WTC11 (cell line): ENCODE data around the gene SAMSN1. TPM values are rescaled to one million over a fixed set of nuclear protein-coding genes. Genes with fewer than 3 reads are reported as not detected.

ENCODE experiments used
- ATAC-seq: fragments of 200-7000 bp; cut with Tn5 transposase; 2 replicates; pipeline ENCODE4 v1.10.0; 2021; ENCODE audit warnings: mild to moderate bottlenecking, moderate library complexity
- CTCF ChIA-PET: fragments of 300-600 bp; sonication (Branson Sonifier 250); formaldehyde crosslinking; loops from one replicate; lab custom pipeline; 2021; ENCODE audit warnings: antibody characterized with exemption; lab: Charles Lee
- POLR2A ChIA-PET: fragments of 350-600 bp; sonication (Branson Sonifier 250); formaldehyde crosslinking; loops from one replicate; lab custom pipeline; 2021; ENCODE audit warnings: antibody characterized with exemption; lab: Charles Lee
- DNase-seq: peaks from one replicate; pipeline ENCODE4 v3.0.0; 2021; ENCODE audit warnings: low spot score
- H3K27ac Mint-ChIP-seq: 2 replicates; pipeline ENCODE4 v1.8.0; 2021; ENCODE audit warnings: mixed read lengths
- H3K27me3 Mint-ChIP-seq: 2 replicates; pipeline ENCODE4 v1.8.0; 2021; ENCODE audit warnings: low read depth, mild to moderate bottlenecking, moderate library complexity, mixed read lengths
- H3K36me3 Mint-ChIP-seq: 2 replicates; pipeline ENCODE4 v1.8.0; 2021; ENCODE audit warnings: mixed read lengths
- H3K4me1 Mint-ChIP-seq: 2 replicates; pipeline ENCODE4 v1.8.0; 2022; ENCODE audit warnings: mixed read lengths
- H3K4me3 Mint-ChIP-seq: 2 replicates; pipeline ENCODE4 v1.8.0; 2021; ENCODE audit warnings: mild to moderate bottlenecking, moderate library complexity, mixed read lengths
- H3K9me3 Mint-ChIP-seq: 2 replicates; pipeline ENCODE4 v1.8.0; 2021; ENCODE audit warnings: mixed read lengths
- ELF4 ChIP-seq: sonication (generic); formaldehyde crosslinking; IDR thresholded peaks from 2 replicates; pipeline ENCODE4 v1.8.1; 2022; ENCODE audit warnings: low read depth, mild to moderate bottlenecking, moderate library complexity, missing genetic modification reagents
- FOXK1 ChIP-seq: sonication (generic); formaldehyde crosslinking; IDR thresholded peaks from 2 replicates; pipeline ENCODE4 v1.8.0; 2022; ENCODE audit warnings: mild to moderate bottlenecking, moderate library complexity, missing genetic modification reagents
- IRF2 ChIP-seq: sonication (generic); formaldehyde crosslinking; IDR thresholded peaks from 2 replicates; pipeline ENCODE4 v1.8.0; 2022; ENCODE audit warnings: low read depth, missing genetic modification reagents, borderline replicate concordance
- MLX ChIP-seq: sonication (generic); formaldehyde crosslinking; IDR thresholded peaks from 2 replicates; pipeline ENCODE4 v1.8.1; 2023; ENCODE audit warnings: mild to moderate bottlenecking, missing genetic modification reagents, moderate library complexity
- NFYB ChIP-seq: sonication (generic); formaldehyde crosslinking; conservative IDR thresholded peaks from 2 replicates; pipeline ENCODE4 v1.8.0; 2022; ENCODE audit warnings: low read depth, missing genetic modification reagents
- NR1H2 ChIP-seq: sonication (generic); formaldehyde crosslinking; IDR thresholded peaks from 2 replicates; pipeline ENCODE4 v1.9.0; 2021; ENCODE audit warnings: mild to moderate bottlenecking, moderate library complexity, missing genetic modification reagents
- OVOL2 ChIP-seq: fragments of 250-450 bp; sonication (Bioruptor Pico); IDR thresholded peaks from 2 replicates; pipeline ENCODE4 v1.9.0; 2021; ENCODE audit warnings: mild to moderate bottlenecking, borderline replicate concordance
- SMAD4 ChIP-seq: sonication (generic); formaldehyde crosslinking; IDR thresholded peaks from 2 replicates; pipeline ENCODE4 v1.8.0; 2022; ENCODE audit warnings: mild to moderate bottlenecking, missing genetic modification reagents
- SOX15 ChIP-seq: fragments of 250-450 bp; sonication (Bioruptor Pico); IDR thresholded peaks from 2 replicates; pipeline ENCODE4 v1.9.0; 2021; ENCODE audit warnings: mild to moderate bottlenecking
- USF1 ChIP-seq: sonication (generic); formaldehyde crosslinking; IDR thresholded peaks from 2 replicates; pipeline ENCODE4 v1.8.0; 2022; ENCODE audit warnings: mild to moderate bottlenecking, missing genetic modification reagents
- ZNF263 ChIP-seq: sonication (generic); formaldehyde crosslinking; IDR thresholded peaks from 2 replicates; pipeline ENCODE4 v1.8.1; 2022; ENCODE audit warnings: low read depth, mild to moderate bottlenecking, moderate library complexity, missing genetic modification reagents
- ZNF423 ChIP-seq: fragments of 250-450 bp; sonication (Bioruptor Pico); IDR thresholded peaks from 2 replicates; pipeline ENCODE4 v2.1.2; 2022; ENCODE audit warnings: mild to moderate bottlenecking, moderate library complexity
- ZNF671 ChIP-seq: fragments of 250-450 bp; sonication (Bioruptor Pico); IDR thresholded peaks from 2 replicates; pipeline ENCODE4 v1.8.0; 2021; ENCODE audit warnings: mild to moderate bottlenecking
- total RNA-seq: library from RNA; stranded (reverse); gene quantifications from 3 replicates; pipeline ENCODE4 v1.2.3, GENCODE V29; 2021
- TF ChIP-seq, protein P1 (sequence below): sonication (generic); formaldehyde crosslinking; IDR thresholded peaks from 2 replicates; pipeline ENCODE4 v1.8.1; 2023; ENCODE audit warnings: mild to moderate bottlenecking, missing genetic modification reagents, borderline replicate concordance
- TF ChIP-seq, protein P2 (sequence below): sonication (generic); formaldehyde crosslinking; IDR thresholded peaks from 2 replicates; pipeline ENCODE4 v1.8.0; 2023; ENCODE audit warnings: mild to moderate bottlenecking, missing genetic modification reagents

Gene SAMSN1
- total RNA-seq, 1 experiment from 2014 or later = 1.2 TPM

DNA sequence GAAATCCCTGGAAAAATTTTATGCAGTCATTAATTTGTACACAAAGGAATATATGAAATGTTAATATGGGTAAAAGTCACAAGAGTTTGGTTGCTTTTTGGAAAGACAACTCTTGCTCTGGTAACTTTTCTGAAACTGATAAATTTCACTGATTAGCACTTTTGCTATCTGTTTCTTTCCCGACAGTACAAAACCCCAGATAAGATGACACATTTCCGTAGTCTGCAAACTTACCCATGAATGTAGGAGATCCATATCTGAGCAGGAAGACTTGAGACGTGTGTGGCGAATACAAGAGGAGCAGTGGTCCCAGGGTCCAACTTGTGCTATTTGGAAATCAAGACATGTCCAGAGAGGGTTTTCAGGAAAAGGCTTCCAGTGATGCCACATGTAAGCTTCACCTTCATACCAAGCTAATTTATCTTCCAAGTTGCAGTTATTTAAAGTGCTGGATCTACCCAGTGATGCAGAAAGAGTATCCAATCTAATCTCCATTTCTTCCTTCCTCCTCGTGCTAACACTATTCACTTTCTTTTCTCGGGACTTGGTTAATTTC, 35.9 kb upstream of the SAMSN1 start:
- ATAC-seq (no peak), DNase-seq (no peak)
- CTCF ChIA-PET = no interaction called here
- no peak overlapping the region for H3K27ac Mint-ChIP-seq
- TF ChIP-seq ELF4 (CRISPR knock-in tag) (no peak), NR1H2 (CRISPR knock-in tag) (no peak), OVOL2 (CRISPR knock-in tag) (no peak), ZNF423 (CRISPR knock-in tag) (no peak), SMAD4 (CRISPR knock-in tag) (no peak), ZNF263 (CRISPR knock-in tag) (no peak), SOX15 (CRISPR knock-in tag) (no peak), FOXK1 (CRISPR knock-in tag) (no peak), IRF2 (no peak), ZNF671 (no peak), NFYB (no peak), MLX (no peak)
- TF ChIP-seq, protein P1, sequence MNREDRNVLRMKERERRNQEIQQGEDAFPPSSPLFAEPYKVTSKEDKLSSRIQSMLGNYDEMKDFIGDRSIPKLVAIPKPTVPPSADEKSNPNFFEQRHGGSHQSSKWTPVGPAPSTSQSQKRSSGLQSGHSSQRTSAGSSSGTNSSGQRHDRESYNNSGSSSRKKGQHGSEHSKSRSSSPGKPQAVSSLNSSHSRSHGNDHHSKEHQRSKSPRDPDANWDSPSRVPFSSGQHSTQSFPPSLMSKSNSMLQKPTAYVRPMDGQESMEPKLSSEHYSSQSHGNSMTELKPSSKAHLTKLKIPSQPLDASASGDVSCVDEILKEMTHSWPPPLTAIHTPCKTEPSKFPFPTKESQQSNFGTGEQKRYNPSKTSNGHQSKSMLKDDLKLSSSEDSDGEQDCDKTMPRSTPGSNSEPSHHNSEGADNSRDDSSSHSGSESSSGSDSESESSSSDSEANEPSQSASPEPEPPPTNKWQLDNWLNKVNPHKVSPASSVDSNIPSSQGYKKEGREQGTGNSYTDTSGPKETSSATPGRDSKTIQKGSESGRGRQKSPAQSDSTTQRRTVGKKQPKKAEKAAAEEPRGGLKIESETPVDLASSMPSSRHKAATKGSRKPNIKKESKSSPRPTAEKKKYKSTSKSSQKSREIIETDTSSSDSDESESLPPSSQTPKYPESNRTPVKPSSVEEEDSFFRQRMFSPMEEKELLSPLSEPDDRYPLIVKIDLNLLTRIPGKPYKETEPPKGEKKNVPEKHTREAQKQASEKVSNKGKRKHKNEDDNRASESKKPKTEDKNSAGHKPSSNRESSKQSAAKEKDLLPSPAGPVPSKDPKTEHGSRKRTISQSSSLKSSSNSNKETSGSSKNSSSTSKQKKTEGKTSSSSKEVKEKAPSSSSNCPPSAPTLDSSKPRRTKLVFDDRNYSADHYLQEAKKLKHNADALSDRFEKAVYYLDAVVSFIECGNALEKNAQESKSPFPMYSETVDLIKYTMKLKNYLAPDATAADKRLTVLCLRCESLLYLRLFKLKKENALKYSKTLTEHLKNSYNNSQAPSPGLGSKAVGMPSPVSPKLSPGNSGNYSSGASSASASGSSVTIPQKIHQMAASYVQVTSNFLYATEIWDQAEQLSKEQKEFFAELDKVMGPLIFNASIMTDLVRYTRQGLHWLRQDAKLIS (CRISPR knock-in tag) = no peak
- H3K27me3 Mint-ChIP-seq = no peaks in the 10 kb centered on the region
- no peaks in the 10 kb centered on the region; the same call in 1 of the 2 replicates for H3K36me3 Mint-ChIP-seq
- POLR2A ChIA-PET = no interaction called here
- no peaks in the 10 kb centered on the region for H3K4me1 Mint-ChIP-seq
- H3K9me3 Mint-ChIP-seq = peaks cover 9% of the 10 kb centered on the region; the same call in 1 of the 2 replicates
- H3K4me3 Mint-ChIP-seq = no peak overlapping the region

DNA sequence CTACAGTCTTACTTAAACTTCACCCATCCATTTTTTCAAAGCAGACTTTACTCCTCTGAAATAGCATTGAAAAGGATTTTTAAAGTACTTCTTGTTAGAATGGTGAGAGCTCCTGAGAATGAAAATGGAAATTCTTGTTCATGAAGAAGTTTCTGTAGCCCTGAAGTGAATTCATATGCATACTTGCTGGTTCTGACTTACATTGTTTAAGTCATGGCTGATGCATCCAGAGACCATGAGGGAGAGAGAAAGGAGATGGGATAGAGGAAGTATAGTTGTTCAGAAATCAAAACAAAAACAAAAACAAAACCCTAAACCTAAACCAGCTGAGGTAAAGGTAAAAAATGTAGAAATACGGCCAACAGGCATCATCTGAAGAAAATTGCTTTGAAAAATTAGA, 27.1 kb upstream of the SAMSN1 start:
- ATAC-seq (no peak), DNase-seq (no peak)
- no peaks in the 10 kb centered on the region for H3K36me3 Mint-ChIP-seq
- ChIA-PET POLR2A (no interaction called here), CTCF (no interaction called here)
- H3K4me3 Mint-ChIP-seq = no peak overlapping the region
- H3K9me3 Mint-ChIP-seq = peaks cover 4% of the 10 kb centered on the region; the same call in 1 of the 2 replicates
- TF ChIP-seq, protein P2, sequence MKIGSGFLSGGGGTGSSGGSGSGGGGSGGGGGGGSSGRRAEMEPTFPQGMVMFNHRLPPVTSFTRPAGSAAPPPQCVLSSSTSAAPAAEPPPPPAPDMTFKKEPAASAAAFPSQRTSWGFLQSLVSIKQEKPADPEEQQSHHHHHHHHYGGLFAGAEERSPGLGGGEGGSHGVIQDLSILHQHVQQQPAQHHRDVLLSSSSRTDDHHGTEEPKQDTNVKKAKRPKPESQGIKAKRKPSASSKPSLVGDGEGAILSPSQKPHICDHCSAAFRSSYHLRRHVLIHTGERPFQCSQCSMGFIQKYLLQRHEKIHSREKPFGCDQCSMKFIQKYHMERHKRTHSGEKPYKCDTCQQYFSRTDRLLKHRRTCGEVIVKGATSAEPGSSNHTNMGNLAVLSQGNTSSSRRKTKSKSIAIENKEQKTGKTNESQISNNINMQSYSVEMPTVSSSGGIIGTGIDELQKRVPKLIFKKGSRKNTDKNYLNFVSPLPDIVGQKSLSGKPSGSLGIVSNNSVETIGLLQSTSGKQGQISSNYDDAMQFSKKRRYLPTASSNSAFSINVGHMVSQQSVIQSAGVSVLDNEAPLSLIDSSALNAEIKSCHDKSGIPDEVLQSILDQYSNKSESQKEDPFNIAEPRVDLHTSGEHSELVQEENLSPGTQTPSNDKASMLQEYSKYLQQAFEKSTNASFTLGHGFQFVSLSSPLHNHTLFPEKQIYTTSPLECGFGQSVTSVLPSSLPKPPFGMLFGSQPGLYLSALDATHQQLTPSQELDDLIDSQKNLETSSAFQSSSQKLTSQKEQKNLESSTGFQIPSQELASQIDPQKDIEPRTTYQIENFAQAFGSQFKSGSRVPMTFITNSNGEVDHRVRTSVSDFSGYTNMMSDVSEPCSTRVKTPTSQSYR (CRISPR knock-in tag) = no peak
- TF ChIP-seq USF1 (CRISPR knock-in tag) = no peak
- no peaks in the 10 kb centered on the region for H3K27me3 Mint-ChIP-seq
- no peak overlapping the region for H3K27ac Mint-ChIP-seq
- peaks cover 5% of the 10 kb centered on the region for H3K4me1 Mint-ChIP-seq
